HG03095 (cell line): ENCODE measurements around the gene LRRC49.

Experiments used
- ATAC-seq: cut with Tn5 transposase; IDR thresholded peaks from one replicate; pipeline ENCODE4 v1.9.1; 2021; ENCODE audit warnings: moderate library complexity; ENCODE audit not compliant: unreplicated experiment

LRRC49 gene

GRCh38 chr15:71085809-71086208 is 193.2 kb downstream of the LRRC49 start:
- no peak for ATAC-seq

- no peak for ATAC-seq
These were observed 195.5 kb downstream of the LRRC49 start for GRCh38 chr15:71088155-71088554.

- ATAC-seq = no peak
These were observed 196.1 kb downstream of the LRRC49 start for GRCh38 chr15:71088683-71089082.

- ATAC-seq = no peak
These were observed 197.2 kb downstream of the LRRC49 start for GRCh38 chr15:71089801-71090200.

GRCh38 chr15:71091601-71092000 is 199.0 kb downstream of the LRRC49 start:
- no peak for ATAC-seq

GRCh38 chr15:71092056-71092600 is 199.5 kb downstream of the LRRC49 start:
- no peak for ATAC-seq

GRCh38 chr15:71093054-71094024 is 200.7 kb downstream of the LRRC49 start:
- no peak for ATAC-seq

GRCh38 chr15:71094137-71094536 is 201.5 kb downstream of the LRRC49 start:
- no peak for ATAC-seq

GRCh38 chr15:71096676-71097075 is 204.1 kb downstream of the LRRC49 start:
- no peak for ATAC-seq

GRCh38 chr15:71097890-71098289 is 205.3 kb downstream of the LRRC49 start:
- ATAC-seq = no peak

GRCh38 chr15:71098920-71099319 is 206.3 kb downstream of the LRRC49 start:
- no peak for ATAC-seq
